Upper lobe of right lung (tissue), 1 donor: ENCODE measurements around the gene GINS2. TPM values are rescaled to one million over a fixed set of nuclear protein-coding genes. Genes with fewer than 3 reads are reported as not detected.

Experiments
- ATAC-seq: fragments of 200-7000 bp; cut with Tn5 transposase; one replicate; pipeline ENCODE4 v1.9.1; 2020; ENCODE audit warnings: mild to moderate bottlenecking, moderate library complexity
- DNase-seq: peaks from one replicate; pipeline ENCODE4 v3.0.0-alpha.2; 2020
- H3K27ac ChIP-seq: fragments of 200-600 bp; one replicate; pipeline ENCODE4 v1.8.0; 2022
- H3K27me3 ChIP-seq: fragments of 200-600 bp; one replicate; pipeline ENCODE4 v1.8.0; 2022; ENCODE audit warnings: mild to moderate bottlenecking
- H3K36me3 ChIP-seq: fragments of 200-600 bp; one replicate; pipeline ENCODE4 v1.8.0; 2022
- H3K4me1 ChIP-seq: fragments of 200-600 bp; one replicate; pipeline ENCODE4 v1.8.0; 2022
- H3K4me3 ChIP-seq: fragments of 200-600 bp; one replicate; pipeline ENCODE4 v1.8.0; 2022; ENCODE audit warnings: mild to moderate bottlenecking
- H3K9me3 ChIP-seq: fragments of 200-600 bp; one replicate; pipeline ENCODE4 v1.8.0; 2022
- intact Hi-C: fragments of 100-400 bp; cut with DNase I; formaldehyde crosslinking; loops from one replicate; pipeline ENCODE4 v1.11.0; 2022
- total RNA-seq: library from RNA; stranded (reverse); fragmentation: NEBNext Ultra II Directional; extraction: Animal tissue kit (Norgen Biotek cat#: 25700); gene quantifications from one replicate; pipeline ENCODE4 v1.2.1, GENCODE V29; 2021
- TF ChIP-seq, protein P1 (sequence below): fragments of 200-600 bp; IDR thresholded peaks from one replicate; pipeline ENCODE4 v1.8.0; 2022; ENCODE audit warnings: antibody characterized with exemption
- donor health status: DM: no; HTN: yes; CAD: no; lungs with severe emphysema.

Gene GINS2
- total RNA-seq, 1 donor from 2014 or later: 0.46 TPM

GRCh38 chr16:85733839-85734170 lies 45.1 kb upstream of the GINS2 start:
- Histone ChIP-seq H3K27ac (no peak overlapping the region), H3K4me1 (no peaks in the 10 kb centered on the region), H3K9me3 (no peaks in the 10 kb centered on the region), H3K27me3 (no peaks in the 10 kb centered on the region), H3K36me3 (no peaks in the 10 kb centered on the region), H3K4me3 (no peak overlapping the region)
- intact Hi-C loops: no loop called here
- DNase-seq: no peak
- ATAC-seq: peak; percentile 47
- TF ChIP-seq, protein P1, sequence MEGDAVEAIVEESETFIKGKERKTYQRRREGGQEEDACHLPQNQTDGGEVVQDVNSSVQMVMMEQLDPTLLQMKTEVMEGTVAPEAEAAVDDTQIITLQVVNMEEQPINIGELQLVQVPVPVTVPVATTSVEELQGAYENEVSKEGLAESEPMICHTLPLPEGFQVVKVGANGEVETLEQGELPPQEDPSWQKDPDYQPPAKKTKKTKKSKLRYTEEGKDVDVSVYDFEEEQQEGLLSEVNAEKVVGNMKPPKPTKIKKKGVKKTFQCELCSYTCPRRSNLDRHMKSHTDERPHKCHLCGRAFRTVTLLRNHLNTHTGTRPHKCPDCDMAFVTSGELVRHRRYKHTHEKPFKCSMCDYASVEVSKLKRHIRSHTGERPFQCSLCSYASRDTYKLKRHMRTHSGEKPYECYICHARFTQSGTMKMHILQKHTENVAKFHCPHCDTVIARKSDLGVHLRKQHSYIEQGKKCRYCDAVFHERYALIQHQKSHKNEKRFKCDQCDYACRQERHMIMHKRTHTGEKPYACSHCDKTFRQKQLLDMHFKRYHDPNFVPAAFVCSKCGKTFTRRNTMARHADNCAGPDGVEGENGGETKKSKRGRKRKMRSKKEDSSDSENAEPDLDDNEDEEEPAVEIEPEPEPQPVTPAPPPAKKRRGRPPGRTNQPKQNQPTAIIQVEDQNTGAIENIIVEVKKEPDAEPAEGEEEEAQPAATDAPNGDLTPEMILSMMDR: no peak

- H3K27ac ChIP-seq: no peak overlapping the region
- DNase-seq (no peak), ATAC-seq (peak; percentile 57)
- intact Hi-C loops: no loop called here
- TF ChIP-seq, protein P1: no peak
- H3K4me1 ChIP-seq: no peaks in the 10 kb centered on the region
- H3K36me3 ChIP-seq: no peaks in the 10 kb centered on the region
- H3K27me3 ChIP-seq: no peaks in the 10 kb centered on the region
- H3K9me3 ChIP-seq: no peaks in the 10 kb centered on the region
- H3K4me3 ChIP-seq: no peak overlapping the region
These were observed 44.5 kb upstream of the GINS2 start for GRCh38 chr16:85733155-85733838.

GRCh38 chr16:85731179-85731578 lies 42.4 kb upstream of the GINS2 start:
- no peak overlapping the region for H3K4me3 ChIP-seq
- no peak overlapping the region for H3K27ac ChIP-seq
- TF ChIP-seq, protein P1: no peak
- intact Hi-C loops: no loop called here
- no peaks in the 10 kb centered on the region for H3K27me3 ChIP-seq
- no peaks in the 10 kb centered on the region for H3K4me1 ChIP-seq
- H3K9me3 ChIP-seq: no peaks in the 10 kb centered on the region
- no peaks in the 10 kb centered on the region for H3K36me3 ChIP-seq
- no peak for DNase-seq
- no peak for ATAC-seq

DNA sequence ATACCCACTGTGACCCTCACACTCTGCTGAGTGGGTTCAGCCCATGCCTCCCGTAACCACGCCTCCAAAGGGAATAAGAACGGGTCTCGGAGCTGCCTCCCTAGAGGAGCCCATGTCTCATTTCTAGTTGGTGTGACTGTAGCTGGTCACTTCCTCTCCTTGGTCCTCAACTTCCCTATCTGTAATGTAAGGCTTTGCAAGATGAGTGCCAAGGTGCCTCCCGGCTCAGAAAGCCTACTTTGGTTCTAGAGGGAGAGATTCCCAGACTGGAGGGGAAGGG lies 41.4 kb upstream of the GINS2 start:
- no peaks in the 10 kb centered on the region for H3K27me3 ChIP-seq
- no peaks in the 10 kb centered on the region for H3K4me1 ChIP-seq
- no peaks in the 10 kb centered on the region for H3K36me3 ChIP-seq
- ATAC-seq (peak; percentile 48), DNase-seq (no peak)
- H3K4me3 ChIP-seq: no peak overlapping the region
- no peak overlapping the region for H3K27ac ChIP-seq
- intact Hi-C loops: no loop called here
- H3K9me3 ChIP-seq: no peaks in the 10 kb centered on the region
- TF ChIP-seq, protein P1: no peak

DNA sequence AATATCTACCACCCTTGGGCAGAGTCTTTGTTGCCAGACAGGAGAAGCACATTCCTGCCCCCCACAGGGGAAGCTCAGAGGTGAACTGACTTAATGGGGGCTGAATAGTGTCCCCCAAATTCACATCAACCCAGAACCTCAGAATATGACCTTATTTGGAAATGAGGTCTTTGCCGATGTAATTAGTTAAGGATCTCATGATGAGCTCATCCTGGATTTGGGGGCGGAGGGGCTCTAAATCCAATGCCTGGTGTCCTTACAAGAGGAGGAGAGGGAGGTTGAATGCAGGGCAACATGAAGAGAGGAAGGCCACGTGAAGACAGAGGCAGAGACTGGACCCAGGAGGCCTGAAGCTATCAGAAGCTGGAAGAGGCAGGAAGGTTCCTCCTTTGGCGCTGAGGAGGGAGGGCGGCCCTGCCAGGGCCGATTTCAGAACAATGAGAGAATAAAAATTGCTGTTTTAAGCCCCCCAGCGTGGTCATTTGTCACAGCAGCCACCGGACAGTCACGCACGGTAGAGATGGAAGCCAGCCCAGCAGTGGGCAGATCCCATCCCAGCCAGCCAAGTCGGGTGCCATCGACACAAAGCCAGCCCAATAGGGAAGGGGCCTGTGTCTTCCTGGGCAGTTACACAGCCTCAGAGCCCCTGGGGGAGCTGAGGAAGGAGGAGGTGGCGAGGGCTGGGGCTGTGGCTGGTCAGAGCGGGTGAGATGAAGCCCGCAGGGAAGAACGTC lies 40.9 kb upstream of the GINS2 start:
- no peaks in the 10 kb centered on the region for H3K27me3 ChIP-seq
- intact Hi-C loops: no loop called here
- H3K36me3 ChIP-seq: no peaks in the 10 kb centered on the region
- DNase-seq (no peak), ATAC-seq (no peak)
- TF ChIP-seq, protein P1: no peak
- H3K4me1 ChIP-seq: no peaks in the 10 kb centered on the region
- no peak overlapping the region for H3K27ac ChIP-seq
- H3K4me3 ChIP-seq: no peak overlapping the region
- no peaks in the 10 kb centered on the region for H3K9me3 ChIP-seq
